Endothelial cell of umbilical vein (primary cell): Measurements from ENCODE around the gene CST8. TPM values are rescaled to one million over a fixed set of nuclear protein-coding genes. Genes with fewer than 3 reads are reported as not detected.

Experiments
- BruUV-seq: library from RNA; stranded (reverse); fragments of 400-500 nt; replicated peaks from 2 replicates; lab custom pipeline; 2021; lab: Mats Ljungman, UMichigan
- CTCF ChIA-PET: fragments of 300-600, 350-600 bp; sonication (Branson Sonifier 250); formaldehyde crosslinking; loops from one replicate; lab custom pipeline; 2021; ENCODE audit warnings: antibody characterized with exemption, inconsistent platforms; lab: Charles Lee
- POLR2A ChIA-PET: fragments of 300-600, 350-600 bp; sonication (Branson Sonifier 250); formaldehyde crosslinking; loops from one replicate; lab custom pipeline; 2021; ENCODE audit warnings: antibody characterized with exemption, inconsistent platforms; lab: Charles Lee
- DNase-seq: peaks from one replicate; pipeline ENCODE4 v3.0.0-alpha.2; 2011; ENCODE audit warnings: low read depth, low spot score
- FAIRE-seq: peaks from 2 replicates; lab custom pipeline; 2011; peaks lifted over from hg19 to GRCh38; lab: Jason Lieb, UNC
- H2AFZ ChIP-seq: 2 replicates; pipeline ENCODE4 v1.6.0; 2012; ENCODE audit warnings: low read depth, low read length, control low read depth, inconsistent platforms
- H3K27ac ChIP-seq: 2 replicates; pipeline ENCODE4 v1.5.1; 2011; ENCODE audit warnings: low read depth, mild to moderate bottlenecking, control low read depth, low read length, moderate library complexity; ENCODE audit not compliant: insufficient read depth
- H3K27me3 ChIP-seq, 2 experiments: 2 replicates each; pipeline versions ENCODE4 v1.6.0 to v1.6.1; 2011; ENCODE audit warnings: low read length in 2 of 2, mixed read lengths in 1 of 2; ENCODE audit not compliant: control insufficient read depth in 2 of 2, insufficient read depth in 2 of 2
- H3K36me3 ChIP-seq, 2 experiments: 2 replicates in 1 of 2; 3 replicates in 1 of 2; pipeline ENCODE4 v1.5.1; 2011; ENCODE audit warnings: low read length in 2 of 2, mild to moderate bottlenecking in 1 of 2, moderate library complexity in 1 of 2; ENCODE audit not compliant: control insufficient read depth in 2 of 2, insufficient read depth in 2 of 2; ENCODE audit errors: extremely low read depth in 1 of 2
- H3K4me1 ChIP-seq: 3 replicates; pipeline ENCODE4 v1.5.1; 2011; ENCODE audit warnings: mild to moderate bottlenecking, low read length; ENCODE audit not compliant: control insufficient read depth, insufficient read depth; ENCODE audit errors: extremely low read depth
- H3K4me2 ChIP-seq: 2 replicates; pipeline ENCODE4 v1.6.1; 2011; ENCODE audit warnings: low read length, control low read depth, mixed read lengths; ENCODE audit not compliant: insufficient read depth
- H3K4me3 ChIP-seq, 3 experiments: fragments of 200-600 bp in 1 of 3; sonication (generic), shearing (Covaris generic) in 1 of 3; replicated peaks in 1 of 3; 2 replicates each; pipeline ENCODE4 v1.5.1; 2011 to 2016; ENCODE audit warnings: control low read depth in 3 of 3, low read length in 3 of 3, mild to moderate bottlenecking in 2 of 3, inconsistent platforms in 1 of 3, low read depth in 1 of 3, moderate library complexity in 1 of 3; ENCODE audit not compliant: insufficient read depth in 1 of 3
- H3K79me2 ChIP-seq: 2 replicates; pipeline ENCODE4 v1.6.0; 2012; ENCODE audit warnings: low read length, inconsistent platforms; ENCODE audit not compliant: control insufficient read depth, insufficient read depth
- H3K9ac ChIP-seq: replicated peaks from 2 replicates; pipeline ENCODE3; 2011; ENCODE audit warnings: low read length, control low read depth; ENCODE audit not compliant: insufficient read depth; ENCODE audit errors: extremely low read depth
- H3K9me1 ChIP-seq: replicated peaks from 3 replicates; pipeline ENCODE4 v1.6.0; 2011; ENCODE audit warnings: mild to moderate bottlenecking, low read length; ENCODE audit not compliant: control insufficient read depth, insufficient read depth; ENCODE audit errors: extremely low read depth
- H3K9me3 ChIP-seq: replicated peaks from 2 replicates; pipeline ENCODE4 v1.5.1; 2012; ENCODE audit warnings: low read length, inconsistent platforms; ENCODE audit not compliant: control insufficient read depth, insufficient read depth
- H4K20me1 ChIP-seq: replicated peaks from 2 replicates; pipeline ENCODE3; 2011; ENCODE audit warnings: mild to moderate bottlenecking, low read length; ENCODE audit not compliant: control insufficient read depth, insufficient read depth; ENCODE audit errors: extremely low read depth
- EZH2 ChIP-seq: IDR thresholded peaks from 2 replicates; pipeline ENCODE4 v1.6.1; 2012; ENCODE audit warnings: borderline replicate concordance, low read depth, mild to moderate bottlenecking, moderate library complexity, low read length, inconsistent platforms; ENCODE audit not compliant: severe bottlenecking
- FOS ChIP-seq: IDR thresholded peaks from 2 replicates; pipeline ENCODE4 v1.6.1; 2011; ENCODE audit warnings: mild to moderate bottlenecking, low read length, moderate library complexity, borderline replicate concordance; ENCODE audit not compliant: insufficient read depth
- GATA2 ChIP-seq: IDR thresholded peaks from 2 replicates; pipeline ENCODE4 v1.7.0; 2011; ENCODE audit warnings: low read depth, mild to moderate bottlenecking, moderate library complexity, mixed read lengths, low read length; ENCODE audit not compliant: insufficient read length, insufficient read depth
- JUN ChIP-seq: IDR thresholded peaks from 2 replicates; pipeline ENCODE4 v1.6.1; 2011; ENCODE audit warnings: borderline replicate concordance, low read depth; ENCODE audit not compliant: insufficient read length, insufficient read depth
- MYC ChIP-seq: IDR thresholded peaks from one replicate; pipeline ENCODE4 v1.6.1; 2011; ENCODE audit warnings: mild to moderate bottlenecking, low read depth, low read length
- POLR2A ChIP-seq: IDR thresholded peaks from 2 replicates; pipeline ENCODE4 v1.6.1; 2012; ENCODE audit warnings: low read depth, mild to moderate bottlenecking, control low read depth, low read length
- POLR2AphosphoS5 ChIP-seq: IDR thresholded peaks from 2 replicates; pipeline ENCODE4 v1.6.1; 2012; ENCODE audit warnings: low read depth, mild to moderate bottlenecking, control low read depth, low read length, moderate library complexity; ENCODE audit not compliant: insufficient read depth
- dilution Hi-C: fragments of 300-500 bp; cut with MboI; formaldehyde crosslinking; loops from one replicate; pipeline ENCODE4 v1.15.0; 2019; ENCODE audit warnings: low sequenced_read_pairs; ENCODE audit not compliant: extremely low pct_ligation_motif_present
- intact Hi-C: fragments of 100-400 bp; cut with micrococcal nuclease; formaldehyde crosslinking; loops from one replicate; pipeline ENCODE4 v1.10.0; 2022
- polyA plus RNA-seq, 4 experiments: library from polyadenylated mRNA; depleted of rRNA in 3 of 4; stranded (reverse) in 3 of 4; unstranded in 1 of 4; fragments of >200 nt; gene quantifications; 2 replicates each; pipeline versions ENCODE4 v1.2.1 to v1.2.3, GENCODE V29; 2011 to 2012; ENCODE audit warnings: missing spikeins in 1 of 4
- total RNA-seq: library from RNA; stranded (reverse); gene quantifications from 2 replicates; pipeline ENCODE4 v1.2.3, GENCODE V29; 2021
- TF ChIP-seq, protein P1 (sequence below): IDR thresholded peaks from 2 replicates; pipeline ENCODE4 v1.6.1; 2011; ENCODE audit not compliant: insufficient read depth, insufficient read length
- TF ChIP-seq, protein P2 (sequence below), 2 donors: IDR thresholded peaks; 1 replicate in 1 of 2; 2 replicates in 1 of 2; pipeline ENCODE4 v1.5.1; 2011; ENCODE audit warnings: low read length in 2 of 2, mild to moderate bottlenecking in 2 of 2, moderate library complexity in 2 of 2, control low read depth in 1 of 2, inconsistent platforms in 1 of 2, low read depth in 1 of 2; ENCODE audit not compliant: insufficient read depth in 1 of 2; ENCODE audit errors: extremely low read depth in 1 of 2

Gene CST8
- total and polyA plus RNA-seq, 2 donors (not counting 3 experiments of a cell fraction or from before 2014, with no cell fraction given) = not detected

DNA sequence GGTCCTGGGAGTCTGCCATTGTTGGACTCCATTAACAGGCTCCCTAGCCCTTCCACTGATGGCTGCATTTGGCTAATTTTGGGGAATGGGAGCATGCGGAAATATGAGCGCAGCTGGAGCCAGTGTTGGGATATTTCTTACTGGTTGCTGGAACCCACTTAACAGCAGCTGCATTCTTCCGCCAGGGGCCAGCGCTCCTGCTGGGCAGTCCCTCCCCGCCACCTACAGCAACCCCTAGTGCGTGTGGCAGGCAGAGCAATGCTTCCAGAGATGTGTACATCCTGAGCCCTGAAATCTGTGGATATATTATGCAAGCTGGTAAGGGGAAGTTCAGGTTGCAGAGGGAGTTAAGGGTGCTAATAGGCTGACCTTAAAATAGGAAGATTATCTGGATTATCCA, 16.4 kb downstream of the CST8 start:
- no peak overlapping the region for H3K4me2 ChIP-seq
- H3K9me1 ChIP-seq = no peaks in the 10 kb centered on the region
- DNase-seq = no peak
- no peaks in the 10 kb centered on the region for H4K20me1 ChIP-seq
- FAIRE-seq = no peak
- no peak overlapping the region for H2AFZ ChIP-seq
- H3K27ac ChIP-seq = no peak overlapping the region
- TF ChIP-seq MYC = no peak
- CTCF ChIA-PET = no interaction called here
- dilution Hi-C loops = no loop called here
- no peaks in the 10 kb centered on the region for H3K36me3 ChIP-seq
- no peaks in the 10 kb centered on the region for H3K27me3 ChIP-seq
- H3K4me3 ChIP-seq = no peak overlapping the region
- POLR2A ChIA-PET = no interaction called here
- no TSS peak for BruUV-seq
- H3K9me3 ChIP-seq = no peaks in the 10 kb centered on the region
- no peaks in the 10 kb centered on the region for H3K4me1 ChIP-seq
- no peaks in the 10 kb centered on the region for H3K79me2 ChIP-seq
- intact Hi-C loops = no loop called here
- H3K9ac ChIP-seq = no peak overlapping the region

DNA sequence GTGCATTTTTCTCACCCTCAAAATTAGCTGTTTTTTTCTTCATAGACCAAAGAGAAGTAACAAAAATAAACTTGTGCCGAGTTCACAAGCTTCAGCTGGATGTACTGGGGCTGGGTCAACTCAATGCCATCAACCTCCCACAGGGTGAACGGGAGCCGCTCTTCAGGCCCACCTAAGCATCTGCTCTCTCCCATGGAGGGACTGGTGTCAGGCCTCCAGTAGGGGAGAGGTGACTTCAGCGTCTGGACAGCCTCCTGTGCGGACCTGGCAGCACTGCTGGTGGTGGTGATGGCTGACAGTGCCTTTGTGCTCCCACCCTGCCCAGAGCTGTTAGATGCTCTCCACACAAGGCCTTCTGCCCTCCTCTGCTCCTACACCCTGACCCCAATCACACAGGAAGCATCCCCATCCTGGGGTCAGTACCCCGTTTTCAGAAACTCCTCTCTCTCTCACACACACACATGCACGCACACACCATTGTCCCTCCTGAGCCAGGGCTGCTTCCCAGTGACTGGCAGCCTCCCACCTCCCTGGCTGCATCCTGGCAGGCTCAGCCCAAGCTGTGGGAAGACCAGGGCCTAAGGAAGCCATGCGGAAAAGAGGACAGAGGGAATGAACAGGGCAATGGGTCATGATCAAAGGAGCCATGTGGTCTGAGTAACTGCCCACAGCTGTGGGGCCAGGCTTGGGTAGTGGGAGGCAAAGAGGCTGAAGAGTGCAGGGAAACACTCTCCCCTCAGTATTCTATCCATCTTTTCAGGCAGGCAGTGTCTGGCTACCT, 17.7 kb downstream of the CST8 start:
- DNase-seq (no peak), FAIRE-seq (no peak)
- POLR2A ChIA-PET = no interaction called here
- no peak overlapping the region for H2AFZ ChIP-seq
- H4K20me1 ChIP-seq = no peaks in the 10 kb centered on the region
- no peak overlapping the region for H3K4me3 ChIP-seq
- H3K9ac ChIP-seq = no peak overlapping the region
- H3K27ac ChIP-seq = no peak overlapping the region
- H3K27me3 ChIP-seq = no peaks in the 10 kb centered on the region
- dilution Hi-C loops (no loop called here), intact Hi-C loops (no loop called here)
- H3K36me3 ChIP-seq = no peaks in the 10 kb centered on the region
- H3K79me2 ChIP-seq = no peaks in the 10 kb centered on the region
- H3K4me1 ChIP-seq = no peaks in the 10 kb centered on the region
- H3K4me2 ChIP-seq = no peak overlapping the region
- TF ChIP-seq GATA2 (no peak), POLR2AphosphoS5 (no peak), FOS (no peak), EZH2 (no peak), POLR2A (no peak), JUN (no peak), MYC (no peak)
- TF ChIP-seq, protein P1, sequence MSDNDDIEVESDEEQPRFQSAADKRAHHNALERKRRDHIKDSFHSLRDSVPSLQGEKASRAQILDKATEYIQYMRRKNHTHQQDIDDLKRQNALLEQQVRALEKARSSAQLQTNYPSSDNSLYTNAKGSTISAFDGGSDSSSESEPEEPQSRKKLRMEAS = no peak
- TF ChIP-seq, protein P2, sequence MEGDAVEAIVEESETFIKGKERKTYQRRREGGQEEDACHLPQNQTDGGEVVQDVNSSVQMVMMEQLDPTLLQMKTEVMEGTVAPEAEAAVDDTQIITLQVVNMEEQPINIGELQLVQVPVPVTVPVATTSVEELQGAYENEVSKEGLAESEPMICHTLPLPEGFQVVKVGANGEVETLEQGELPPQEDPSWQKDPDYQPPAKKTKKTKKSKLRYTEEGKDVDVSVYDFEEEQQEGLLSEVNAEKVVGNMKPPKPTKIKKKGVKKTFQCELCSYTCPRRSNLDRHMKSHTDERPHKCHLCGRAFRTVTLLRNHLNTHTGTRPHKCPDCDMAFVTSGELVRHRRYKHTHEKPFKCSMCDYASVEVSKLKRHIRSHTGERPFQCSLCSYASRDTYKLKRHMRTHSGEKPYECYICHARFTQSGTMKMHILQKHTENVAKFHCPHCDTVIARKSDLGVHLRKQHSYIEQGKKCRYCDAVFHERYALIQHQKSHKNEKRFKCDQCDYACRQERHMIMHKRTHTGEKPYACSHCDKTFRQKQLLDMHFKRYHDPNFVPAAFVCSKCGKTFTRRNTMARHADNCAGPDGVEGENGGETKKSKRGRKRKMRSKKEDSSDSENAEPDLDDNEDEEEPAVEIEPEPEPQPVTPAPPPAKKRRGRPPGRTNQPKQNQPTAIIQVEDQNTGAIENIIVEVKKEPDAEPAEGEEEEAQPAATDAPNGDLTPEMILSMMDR (IDR thresholded peaks at IDR 0.05; ENCODE audit: extremely low read depth in 1 of 2, insufficient read depth in 1 of 2, low read depth in 1 of 2, low read length in 2 of 2) = no peak
- CTCF ChIA-PET = no interaction called here
- no TSS peak for BruUV-seq
- H3K9me1 ChIP-seq = no peaks in the 10 kb centered on the region
- H3K9me3 ChIP-seq = no peaks in the 10 kb centered on the region
